OCI-LY1 (cell line): Measurements from ENCODE around the gene TIE1.

Experiments
- H2AFZ ChIP-seq: fragments of 200-600 bp; sonication (generic), shearing (Covaris generic); 2 replicates; pipeline ENCODE4 v1.6.0; 2014; ENCODE audit warnings: antibody characterized with exemption, mild to moderate bottlenecking, low read length
- H3F3A ChIP-seq: fragments of 200-600 bp; sonication (generic), shearing (Covaris generic); 2 replicates; pipeline ENCODE4 v1.6.0; 2014; ENCODE audit warnings: mild to moderate bottlenecking, antibody characterized with exemption, low read length, moderate library complexity; ENCODE audit not compliant: insufficient read depth
- H3K27ac ChIP-seq: fragments of 200-600 bp; sonication (generic); 2 replicates; pipeline ENCODE4 v1.5.1; 2014; ENCODE audit warnings: low read length, mixed run types, mild to moderate bottlenecking, low read depth; ENCODE audit not compliant: poor library complexity, severe bottlenecking
- H3K27me3 ChIP-seq: fragments of 200-600 bp; sonication (generic); 2 replicates; pipeline ENCODE4 v1.6.0; 2014; ENCODE audit warnings: antibody characterized with exemption, mild to moderate bottlenecking, low read length, moderate library complexity; ENCODE audit not compliant: insufficient read depth
- H3K36me3 ChIP-seq: fragments of 200-600 bp; sonication (generic); 2 replicates; pipeline ENCODE4 v1.6.1; 2014; ENCODE audit warnings: mild to moderate bottlenecking, antibody characterized with exemption, low read length, moderate library complexity, mixed read lengths; ENCODE audit not compliant: insufficient read depth
- H3K4me1 ChIP-seq: fragments of 200-600 bp; sonication (generic); 2 replicates; pipeline ENCODE4 v1.5.1; 2014; ENCODE audit warnings: mild to moderate bottlenecking, low read length, moderate library complexity; ENCODE audit not compliant: insufficient read depth, severe bottlenecking
- H3K4me2 ChIP-seq: fragments of 200-600 bp; sonication (generic), shearing (Covaris generic); 2 replicates; pipeline ENCODE4 v1.6.1; 2014; ENCODE audit warnings: low read length
- H3K4me3 ChIP-seq: fragments of 200-600 bp; sonication (generic); 2 replicates; pipeline ENCODE4 v1.5.1; 2014; ENCODE audit warnings: low read length, low read depth, mild to moderate bottlenecking, mixed read lengths; ENCODE audit not compliant: poor library complexity, severe bottlenecking
- H3K79me2 ChIP-seq: fragments of 200-600 bp; shearing (Covaris generic); 2 replicates; pipeline ENCODE4 v1.6.1; 2016; ENCODE audit warnings: mixed run types, low read length, mixed read lengths; ENCODE audit not compliant: insufficient read depth
- H3K9ac ChIP-seq: fragments of 200-600 bp; sonication (generic), shearing (Covaris generic); 2 replicates; pipeline ENCODE4 v1.6.1; 2014; ENCODE audit warnings: mild to moderate bottlenecking, low read length, mixed read lengths
- H3K9me2 ChIP-seq: fragments of 200-600 bp; sonication (generic), shearing (Covaris generic); 2 replicates; pipeline ENCODE4 v1.6.1; 2014; ENCODE audit warnings: low read depth, mild to moderate bottlenecking, low read length, mixed read lengths
- H3K9me3 ChIP-seq: fragments of 200-600 bp; shearing (Covaris generic); 2 replicates; pipeline ENCODE4 v1.6.1; 2014; ENCODE audit warnings: low read length, mixed read lengths
- H4K20me1 ChIP-seq: fragments of 200-600 bp; sonication (generic), shearing (Covaris generic); 2 replicates; pipeline ENCODE4 v1.6.0; 2016; ENCODE audit warnings: mild to moderate bottlenecking, low read length; ENCODE audit not compliant: insufficient read depth
- EZH2 ChIP-seq: fragments of 200-600 bp; sonication (generic), shearing (Covaris generic); IDR thresholded peaks from 2 replicates; pipeline ENCODE4 v1.8.0; 2017; ENCODE audit warnings: borderline replicate concordance, mixed run types, mild to moderate bottlenecking, antibody characterized with exemption, low read length, moderate library complexity, mixed read lengths
- TF ChIP-seq, protein P1 (sequence below): fragments of 200-600 bp; sonication (generic), shearing (Covaris generic); IDR thresholded peaks from 2 replicates; pipeline ENCODE4 v1.5.1; 2017; ENCODE audit warnings: mild to moderate bottlenecking, antibody characterized with exemption, low read length, moderate library complexity, mixed read lengths

Gene TIE1

DNA sequence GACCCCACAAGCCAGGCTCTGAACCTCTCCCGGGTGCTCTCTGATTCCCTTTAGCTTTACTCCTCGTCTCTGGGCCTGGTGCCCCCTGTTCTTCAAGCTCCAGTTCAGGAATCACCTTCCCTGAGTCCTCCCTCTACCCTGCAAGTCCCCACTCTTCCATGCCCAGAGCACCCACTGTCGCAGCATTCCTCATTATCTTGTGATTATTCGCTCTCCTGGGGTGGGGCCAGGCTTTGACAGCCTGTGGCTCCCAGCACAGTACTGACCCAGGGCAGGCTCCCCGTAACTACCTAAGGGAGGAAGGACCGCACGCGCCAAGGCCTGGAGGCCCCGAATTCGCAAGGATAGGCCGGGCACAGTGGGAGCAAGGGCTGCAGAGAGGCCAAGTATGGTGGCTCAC, 14.7 kb upstream of the TIE1 start:
- no peak overlapping the region for H3K4me3 ChIP-seq
- H3K4me1 ChIP-seq: no peaks in the 10 kb centered on the region
- no peaks in the 10 kb centered on the region for H3K79me2 ChIP-seq
- TF ChIP-seq EZH2: no peak
- TF ChIP-seq, protein P1, sequence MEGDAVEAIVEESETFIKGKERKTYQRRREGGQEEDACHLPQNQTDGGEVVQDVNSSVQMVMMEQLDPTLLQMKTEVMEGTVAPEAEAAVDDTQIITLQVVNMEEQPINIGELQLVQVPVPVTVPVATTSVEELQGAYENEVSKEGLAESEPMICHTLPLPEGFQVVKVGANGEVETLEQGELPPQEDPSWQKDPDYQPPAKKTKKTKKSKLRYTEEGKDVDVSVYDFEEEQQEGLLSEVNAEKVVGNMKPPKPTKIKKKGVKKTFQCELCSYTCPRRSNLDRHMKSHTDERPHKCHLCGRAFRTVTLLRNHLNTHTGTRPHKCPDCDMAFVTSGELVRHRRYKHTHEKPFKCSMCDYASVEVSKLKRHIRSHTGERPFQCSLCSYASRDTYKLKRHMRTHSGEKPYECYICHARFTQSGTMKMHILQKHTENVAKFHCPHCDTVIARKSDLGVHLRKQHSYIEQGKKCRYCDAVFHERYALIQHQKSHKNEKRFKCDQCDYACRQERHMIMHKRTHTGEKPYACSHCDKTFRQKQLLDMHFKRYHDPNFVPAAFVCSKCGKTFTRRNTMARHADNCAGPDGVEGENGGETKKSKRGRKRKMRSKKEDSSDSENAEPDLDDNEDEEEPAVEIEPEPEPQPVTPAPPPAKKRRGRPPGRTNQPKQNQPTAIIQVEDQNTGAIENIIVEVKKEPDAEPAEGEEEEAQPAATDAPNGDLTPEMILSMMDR: no peak
- no peaks in the 10 kb centered on the region for H4K20me1 ChIP-seq
- no peak overlapping the region for H3K27ac ChIP-seq
- no peak overlapping the region for H2AFZ ChIP-seq
- H3K9me3 ChIP-seq: no peaks in the 10 kb centered on the region
- no peaks in the 10 kb centered on the region for H3K36me3 ChIP-seq
- no peak overlapping the region for H3K9ac ChIP-seq
- no peaks in the 10 kb centered on the region for H3F3A ChIP-seq
- no peaks in the 10 kb centered on the region for H3K27me3 ChIP-seq
- H3K9me2 ChIP-seq: no peaks in the 10 kb centered on the region
- H3K4me2 ChIP-seq: no peak overlapping the region

DNA sequence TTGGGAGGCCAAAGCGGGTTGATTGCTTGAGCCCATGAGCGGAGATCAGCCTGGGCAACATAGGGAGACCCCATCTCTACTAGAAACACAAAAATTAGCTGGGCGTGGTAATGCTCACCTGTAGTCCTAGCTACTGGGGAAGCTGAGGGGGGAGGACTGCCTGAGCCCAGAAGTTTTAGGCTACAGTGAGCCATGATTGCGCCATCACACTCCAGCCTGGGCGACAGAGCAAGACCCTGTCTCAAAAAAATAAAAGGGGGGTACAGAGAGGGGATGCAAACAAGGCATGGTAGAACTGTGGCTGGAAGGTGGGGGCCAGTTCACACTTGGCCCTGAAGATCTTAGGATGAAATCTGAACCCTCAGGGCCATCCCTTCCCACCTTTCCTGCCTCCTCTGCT, 14.2 kb upstream of the TIE1 start:
- H3K27ac ChIP-seq: no peak overlapping the region
- no peak overlapping the region for H3K4me3 ChIP-seq
- no peaks in the 10 kb centered on the region for H3K36me3 ChIP-seq
- H3K9ac ChIP-seq: no peak overlapping the region
- H3K9me2 ChIP-seq: no peaks in the 10 kb centered on the region
- H3K9me3 ChIP-seq: no peaks in the 10 kb centered on the region
- H2AFZ ChIP-seq: no peak overlapping the region
- no peak overlapping the region for H3K4me2 ChIP-seq
- H3K79me2 ChIP-seq: no peaks in the 10 kb centered on the region
- H3K27me3 ChIP-seq: no peaks in the 10 kb centered on the region
- H3K4me1 ChIP-seq: no peaks in the 10 kb centered on the region
- no peaks in the 10 kb centered on the region for H4K20me1 ChIP-seq
- TF ChIP-seq, protein P1: no peak
- no peak for TF ChIP-seq EZH2
- H3F3A ChIP-seq: no peaks in the 10 kb centered on the region

DNA sequence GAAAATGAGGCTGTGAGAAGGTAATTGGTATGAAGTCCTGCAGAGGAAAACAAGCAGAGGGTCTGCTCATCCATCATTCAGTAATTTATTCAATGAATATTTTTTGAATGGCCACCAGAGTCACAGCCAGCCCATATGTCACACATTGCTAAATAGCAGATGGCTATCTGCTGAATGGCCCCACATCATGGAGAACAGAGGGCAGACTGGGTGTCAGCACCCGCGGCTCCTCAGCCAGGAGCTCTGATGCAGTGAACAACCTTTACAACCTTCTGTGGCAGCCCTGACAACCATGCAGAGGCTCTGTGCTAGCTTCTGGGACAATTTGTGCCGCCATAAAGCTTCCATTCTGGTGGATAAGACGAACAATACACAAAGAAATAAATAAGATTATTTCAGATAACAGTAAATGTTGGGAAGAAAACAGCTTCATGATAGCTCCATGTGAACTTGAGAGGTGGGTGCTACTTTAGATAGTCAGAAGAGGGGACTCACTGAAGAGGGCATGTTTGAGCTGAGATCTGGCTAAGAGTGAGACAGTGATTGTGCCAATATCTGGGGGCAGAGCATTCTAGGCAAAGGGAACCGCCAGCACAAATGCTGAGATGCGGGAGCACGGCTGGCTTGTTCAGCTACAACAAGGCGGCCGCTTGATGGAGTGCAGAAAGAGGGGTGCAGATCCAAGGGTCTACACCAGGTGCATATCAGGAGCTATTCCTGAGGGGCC, 12.6 kb upstream of the TIE1 start:
- no peak overlapping the region for H3K27ac ChIP-seq
- H3K9me2 ChIP-seq: no peaks in the 10 kb centered on the region
- H3K9ac ChIP-seq: no peak overlapping the region
- no peaks in the 10 kb centered on the region for H3K9me3 ChIP-seq
- no peak for TF ChIP-seq EZH2
- TF ChIP-seq, protein P1: no peak
- no peaks in the 10 kb centered on the region for H3K27me3 ChIP-seq
- no peak overlapping the region for H3K4me2 ChIP-seq
- H3F3A ChIP-seq: no peaks in the 10 kb centered on the region
- no peak overlapping the region for H2AFZ ChIP-seq
- no peaks in the 10 kb centered on the region for H4K20me1 ChIP-seq
- no peaks in the 10 kb centered on the region for H3K79me2 ChIP-seq
- H3K4me3 ChIP-seq: no peak overlapping the region
- no peaks in the 10 kb centered on the region for H3K36me3 ChIP-seq
- H3K4me1 ChIP-seq: no peaks in the 10 kb centered on the region
